GM12878 (cell line): ENCODE results near the gene MDFIC. TPM values are rescaled to one million over a fixed set of nuclear protein-coding genes. Genes with fewer than 3 reads are reported as not detected.

Experiments
- ATAC-seq: fragments of 200-7000 bp; cut with Tn5 transposase; 3 replicates; pipeline ENCODE4 v1.9.1; 2020; ENCODE audit warnings: mild to moderate bottlenecking, moderate library complexity
- BruUV-seq: library from RNA; stranded (reverse); fragments of 400-500 nt; replicated peaks from 2 replicates; lab custom pipeline; 2021; lab: Mats Ljungman, UMichigan
- CTCF ChIA-PET: fragments of 300-600 bp; sonication (Branson Sonifier 250); formaldehyde crosslinking; extraction: SDS; loops from one replicate; lab custom pipeline; 2021; ENCODE audit warnings: inconsistent platforms; lab: Yijun Ruan, JAX
- POLR2A ChIA-PET: fragments of 350-600 bp; formaldehyde crosslinking; extraction: SDS; loops from one replicate; lab custom pipeline; 2021; ENCODE audit warnings: inconsistent platforms; lab: Charles Lee
- RAD21 ChIA-PET: fragments of 300-600 bp; sonication (Branson Sonifier 250); formaldehyde crosslinking; loops from one replicate; lab custom pipeline; 2023; ENCODE audit warnings: antibody characterized with exemption; ENCODE audit not compliant: unreplicated experiment; lab: Charles Lee
- SMC1A ChIA-PET: fragments of 300-600 bp; sonication (Branson Sonifier 250); formaldehyde crosslinking; loops from one replicate; lab custom pipeline; 2023; ENCODE audit not compliant: unreplicated experiment, uncharacterized antibody; lab: Charles Lee
- DNase-seq: peaks from one replicate; pipeline ENCODE4 v3.0.0-alpha.2; 2011; ENCODE audit warnings: low read depth, low spot score
- FAIRE-seq: peaks from 3 replicates; lab custom pipeline; 2011; peaks lifted over from hg19 to GRCh38; lab: Jason Lieb, UNC
- H2AFZ ChIP-seq: 2 replicates; pipeline ENCODE4 v1.6.0; 2011; ENCODE audit warnings: low read depth, low read length, control low read depth; ENCODE audit not compliant: control insufficient read depth
- H3K27ac ChIP-seq: 2 replicates; pipeline ENCODE4 v1.5.1; 2011; ENCODE audit warnings: control low read depth; ENCODE audit not compliant: control insufficient read depth, insufficient read depth
- H3K27me3 ChIP-seq, 2 experiments: replicated peaks in 1 of 2; 2 replicates each; pipeline versions ENCODE4 v1.6.0 to v1.6.1; 2011; ENCODE audit warnings: low read length in 1 of 2; ENCODE audit not compliant: control insufficient read depth in 2 of 2, insufficient read depth in 2 of 2
- H3K36me3 ChIP-seq, 2 experiments: 2 replicates each; pipeline ENCODE4 v1.5.1; 2011; ENCODE audit warnings: low read length in 1 of 2; ENCODE audit not compliant: control insufficient read depth in 2 of 2, insufficient read depth in 2 of 2
- H3K4me1 ChIP-seq: 2 replicates; pipeline ENCODE4 v1.6.1; 2011; ENCODE audit warnings: mild to moderate bottlenecking, low read length, moderate library complexity, mixed read lengths; ENCODE audit not compliant: control insufficient read depth, insufficient read depth
- H3K4me2 ChIP-seq: 2 replicates; pipeline ENCODE4 v1.6.0; 2011; ENCODE audit warnings: control low read depth; ENCODE audit not compliant: control insufficient read depth, insufficient read depth
- H3K4me3 ChIP-seq: fragments of 200-600 bp; sonication (generic); 2 replicates; pipeline ENCODE4 v1.5.1; 2016
- H3K79me2 ChIP-seq: 2 replicates; pipeline ENCODE4 v1.6.0; 2011; ENCODE audit warnings: low read length; ENCODE audit not compliant: control insufficient read depth, insufficient read depth
- H3K9ac ChIP-seq: 2 replicates; pipeline ENCODE4 v1.8.0; 2011; ENCODE audit warnings: low read length, control low read depth, mixed read lengths; ENCODE audit not compliant: control insufficient read depth, insufficient read depth
- H3K9me3 ChIP-seq: replicated peaks from 3 replicates; pipeline ENCODE4 v1.5.1; 2011; ENCODE audit warnings: mild to moderate bottlenecking, low read length; ENCODE audit not compliant: control insufficient read depth, insufficient read depth
- H4K20me1 ChIP-seq: 2 replicates; pipeline ENCODE4 v1.6.0; 2011; ENCODE audit not compliant: control insufficient read depth, insufficient read depth
- ASH2L ChIP-seq: fragments of 300-600, 200-600 bp; sonication (generic); IDR thresholded peaks from 2 replicates; pipeline ENCODE4 v1.6.1; 2017; ENCODE audit warnings: low read depth, mild to moderate bottlenecking, borderline replicate concordance
- ATF7 ChIP-seq: fragments of 450-650 bp; IDR thresholded peaks from 2 replicates; pipeline ENCODE4 v1.6.1; 2016; ENCODE audit warnings: low read depth, mild to moderate bottlenecking
- EGR1 ChIP-seq, 2 experiments: IDR thresholded peaks; 1 replicate in 1 of 2; 2 replicates in 1 of 2; pipeline ENCODE4 v1.6.1; 2011 to 2012; ENCODE audit warnings: low read depth in 2 of 2, low read length in 2 of 2, borderline replicate concordance in 1 of 2, mild to moderate bottlenecking in 1 of 2, moderate library complexity in 1 of 2
- GATAD2B ChIP-seq: fragments of 450-650 bp; conservative IDR thresholded peaks from 2 replicates; pipeline ENCODE4 v1.6.1; 2017; ENCODE audit warnings: low read depth, mild to moderate bottlenecking, moderate library complexity
- HCFC1 ChIP-seq: fragments of 150-350 bp; IDR thresholded peaks from 2 replicates; pipeline ENCODE4 v1.6.1; 2014; ENCODE audit warnings: low read length
- MEF2B ChIP-seq: fragments of 450-650 bp; IDR thresholded peaks from 2 replicates; pipeline ENCODE4 v1.6.1; 2018; ENCODE audit warnings: mild to moderate bottlenecking, moderate library complexity; ENCODE audit not compliant: partially characterized antibody, poor library complexity, severe bottlenecking
- MLLT1 ChIP-seq: fragments of 450-650 bp; IDR thresholded peaks from 2 replicates; pipeline ENCODE4 v1.6.1; 2016; ENCODE audit warnings: mild to moderate bottlenecking
- NFIC ChIP-seq: IDR thresholded peaks from 2 replicates; pipeline ENCODE4 v1.6.1; 2012; ENCODE audit warnings: low read depth, mild to moderate bottlenecking, inconsistent platforms, low read length, moderate library complexity
- STAT3 ChIP-seq: IDR thresholded peaks from 2 replicates; pipeline ENCODE4 v1.6.1; 2011; ENCODE audit warnings: low read depth, low read length, improper control_type of control experiment
- ZNF207 ChIP-seq: fragments of 450-650 bp; IDR thresholded peaks from 2 replicates; pipeline ENCODE4 v1.6.1; 2014; ENCODE audit warnings: antibody characterized with exemption, mild to moderate bottlenecking, borderline replicate concordance
- ZNF24 ChIP-seq: fragments of 450-650 bp; IDR thresholded peaks from 2 replicates; pipeline ENCODE4 v1.6.1; 2017; ENCODE audit warnings: antibody characterized with exemption, mild to moderate bottlenecking
- WGBS: methylation state at CpG from one replicate; pipeline ENCODE4 v1.1.6; 2016; ENCODE audit warnings: low lambda C conversion rate; ENCODE audit not compliant: insufficient replicate concordance, insufficient coverage; ENCODE audit errors: missing lambda C conversion rate; 5-methylcytosine and 5-hydroxymethylcytosine counted together
- in situ Hi-C: fragments of 300-500 bp; cut with MboI; formaldehyde crosslinking; loops from 9 replicates; pipeline ENCODE4 v1.14.3; 2018; ENCODE audit warnings: mixed read lengths
- intact Hi-C: fragments of 100-400 bp; cut with micrococcal nuclease; formaldehyde crosslinking; loops from one replicate; pipeline ENCODE4 v1.14.2; 2022; ENCODE audit not compliant: unreplicated experiment
- polyA plus RNA-seq, 11 experiments: library from polyadenylated mRNA; depleted of rRNA in 4 of 11; unstranded in 6 of 11; stranded (reverse) in 5 of 11; fragments of >200 nt; fragmentation: Nextera tagmentation in 4 of 11; fragmentation: Illumina TruSeq in 1 of 11; extraction: Ambion mirVana in 4 of 11; extraction: Trizol in 1 of 11; gene quantifications; 1 replicate in 1 of 11; 2 replicates in 10 of 11; pipeline versions ENCODE4 v1.2.1 to v1.2.3, GENCODE V29; 2011 to 2016; ENCODE audit warnings: inconsistent platforms in 2 of 11, missing spikeins in 2 of 11, low read depth in 1 of 11
- total RNA-seq, 4 experiments: library from RNA; depleted of rRNA in 3 of 4; stranded (reverse); fragments of >200 nt in 3 of 4; fragmentation: Illumina TruSeq in 1 of 4; extraction: Trizol in 1 of 4; gene quantifications; 2 replicates each; pipeline versions ENCODE4 v1.2.1 to v1.2.3, GENCODE V29; 2013 to 2021
- TF ChIP-seq, protein P1 (sequence below): fragments of 450-650 bp; IDR thresholded peaks from 2 replicates; pipeline ENCODE4 v1.6.1; 2017; ENCODE audit warnings: mild to moderate bottlenecking
- TF ChIP-seq, protein P2 (sequence below): IDR thresholded peaks from 2 replicates; pipeline ENCODE4 v1.6.1; 2011; ENCODE audit warnings: borderline replicate concordance, low read depth, mild to moderate bottlenecking, moderate library complexity, low read length; ENCODE audit not compliant: insufficient read depth, poor library complexity, severe bottlenecking

Gene MDFIC
- total and polyA plus RNA-seq, 10 of the 15 experiments (the other 5 are each of a cell fraction or from before 2014, with no cell fraction given), result 7.3 to 58.4 (median 40.0) TPM

DNA sequence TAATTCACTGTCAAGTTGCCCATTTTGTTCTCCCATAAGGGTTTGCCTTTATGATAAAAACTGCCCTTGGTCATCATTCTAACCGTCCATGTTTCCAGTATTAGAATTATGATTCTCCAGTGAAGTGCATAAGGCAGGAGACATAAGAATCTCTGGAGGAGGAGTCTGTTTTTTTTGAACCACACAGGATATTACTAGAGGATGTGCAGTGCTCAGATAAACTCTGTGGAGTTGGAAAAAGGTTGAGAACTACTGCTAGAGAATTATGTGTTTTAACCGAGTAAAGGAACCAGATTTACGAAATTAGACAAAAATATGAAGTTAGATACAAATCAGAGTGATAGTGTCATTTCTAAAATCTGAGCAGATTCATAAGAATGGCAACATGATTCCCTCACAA lies 40.5 kb downstream of the MDFIC start:
- ChIA-PET RAD21 (no interaction called here), SMC1A (no interaction called here), POLR2A (no interaction called here), CTCF (no interaction called here)
- Histone ChIP-seq H3K9ac (no peak overlapping the region), H3K4me3 (no peak overlapping the region), H3K4me1 (peaks cover 6% of the 10 kb centered on the region; the same call in 1 of the 2 replicates), H3K4me2 (no peak overlapping the region), H3K79me2 (peaks cover 43% of the 10 kb centered on the region), H3K27me3 (no peaks in the 10 kb centered on the region), H3K9me3 (no peaks in the 10 kb centered on the region), H3K36me3 (peaks cover 0 to 4% of the 10 kb centered on the region in 2 experiments; a peak in 2 of 4 replicates), H2AFZ (no peak overlapping the region), H4K20me1 (no peaks in the 10 kb centered on the region), H3K27ac (no peak overlapping the region)
- in situ Hi-C loops, result no loop called here
- 80% methylated on average over 3 of the region's 3 CpGs for WGBS
- ATAC-seq, result no peak
- no peak for TF ChIP-seq ZNF24
- TF ChIP-seq, protein P1, sequence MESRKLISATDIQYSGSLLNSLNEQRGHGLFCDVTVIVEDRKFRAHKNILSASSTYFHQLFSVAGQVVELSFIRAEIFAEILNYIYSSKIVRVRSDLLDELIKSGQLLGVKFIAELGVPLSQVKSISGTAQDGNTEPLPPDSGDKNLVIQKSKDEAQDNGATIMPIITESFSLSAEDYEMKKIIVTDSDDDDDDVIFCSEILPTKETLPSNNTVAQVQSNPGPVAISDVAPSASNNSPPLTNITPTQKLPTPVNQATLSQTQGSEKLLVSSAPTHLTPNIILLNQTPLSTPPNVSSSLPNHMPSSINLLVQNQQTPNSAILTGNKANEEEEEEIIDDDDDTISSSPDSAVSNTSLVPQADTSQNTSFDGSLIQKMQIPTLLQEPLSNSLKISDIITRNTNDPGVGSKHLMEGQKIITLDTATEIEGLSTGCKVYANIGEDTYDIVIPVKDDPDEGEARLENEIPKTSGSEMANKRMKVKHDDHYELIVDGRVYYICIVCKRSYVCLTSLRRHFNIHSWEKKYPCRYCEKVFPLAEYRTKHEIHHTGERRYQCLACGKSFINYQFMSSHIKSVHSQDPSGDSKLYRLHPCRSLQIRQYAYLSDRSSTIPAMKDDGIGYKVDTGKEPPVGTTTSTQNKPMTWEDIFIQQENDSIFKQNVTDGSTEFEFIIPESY, result no peak
- TF ChIP-seq MEF2B, result no peak
- TF ChIP-seq GATAD2B, result no peak
- TF ChIP-seq NFIC, result no peak
- FAIRE-seq, result no peak
- no TSS peak for BruUV-seq
- no peak for DNase-seq
- intact Hi-C loops, result no loop called here

- CTCF ChIA-PET, result no interaction called here
- no TSS peak for BruUV-seq
- H3K27ac ChIP-seq, result no peak overlapping the region
- in situ Hi-C loops (no loop called here), intact Hi-C loops (no loop called here)
- H3K27me3 ChIP-seq, result no peaks in the 10 kb centered on the region
- DNase-seq (no peak), FAIRE-seq (no peak), ATAC-seq (no peak)
- H2AFZ ChIP-seq, result no peak overlapping the region
- SMC1A ChIA-PET, result interaction anchor here (1.4 kb wide), 1 partner anchor 42 kb away, joined by 4 read pairs; no protein-coding TSS in a partner anchor
- peaks cover 4% of the 10 kb centered on the region; the same call in 2 of the 3 replicates for H3K9me3 ChIP-seq
- H3K36me3 ChIP-seq, result peaks cover 0 to 7% of the 10 kb centered on the region in 2 experiments; a peak in 2 of 4 replicates
- no peaks in the 10 kb centered on the region for H3K4me1 ChIP-seq
- H3K9ac ChIP-seq, result no peak overlapping the region
- H3K4me3 ChIP-seq, result no peak overlapping the region
- POLR2A ChIA-PET, result interaction anchor here (0.7 kb wide), 1 partner anchor 17 kb away, joined by 3 read pairs; no protein-coding TSS in a partner anchor
- no peaks in the 10 kb centered on the region for H4K20me1 ChIP-seq
- RAD21 ChIA-PET, result no interaction called here
- no peak overlapping the region for H3K4me2 ChIP-seq
- 97% methylated on average over 2 of the region's 2 CpGs for WGBS
- H3K79me2 ChIP-seq, result peaks cover 53% of the 10 kb centered on the region
- TF ChIP-seq MLLT1 (no peak), ATF7 (no peak), EGR1 (IDR thresholded peaks at IDR 0.05; ENCODE audit: borderline replicate concordance in 1 of 2, low read depth in 2 of 2, low read length in 2 of 2) (no peak), STAT3 (no peak), HCFC1 (no peak), ASH2L (no peak), ZNF207 (no peak)
- TF ChIP-seq, protein P2, sequence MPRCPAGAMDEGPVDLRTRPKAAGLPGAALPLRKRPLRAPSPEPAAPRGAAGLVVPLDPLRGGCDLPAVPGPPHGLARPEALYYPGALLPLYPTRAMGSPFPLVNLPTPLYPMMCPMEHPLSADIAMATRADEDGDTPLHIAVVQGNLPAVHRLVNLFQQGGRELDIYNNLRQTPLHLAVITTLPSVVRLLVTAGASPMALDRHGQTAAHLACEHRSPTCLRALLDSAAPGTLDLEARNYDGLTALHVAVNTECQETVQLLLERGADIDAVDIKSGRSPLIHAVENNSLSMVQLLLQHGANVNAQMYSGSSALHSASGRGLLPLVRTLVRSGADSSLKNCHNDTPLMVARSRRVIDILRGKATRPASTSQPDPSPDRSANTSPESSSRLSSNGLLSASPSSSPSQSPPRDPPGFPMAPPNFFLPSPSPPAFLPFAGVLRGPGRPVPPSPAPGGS, result no peak
These were observed 44.3 kb downstream of the MDFIC start for GRCh38 chr7:114966156-114966555.
